GM12864 (cell line): ENCODE measurements around the gene USH2A.
A peak's percentile ranks its signal among the peaks of the same experiment; 100 is the strongest.

Experiments
- DNase-seq: peaks from one replicate; pipeline ENCODE4 v3.0.0-alpha.2; 2011; ENCODE audit warnings: low read depth
- H3K4me3 ChIP-seq: 2 replicates; pipeline ENCODE4 v1.5.1; 2011; ENCODE audit warnings: mild to moderate bottlenecking, low read depth, low read length, control low read depth
- TF ChIP-seq, protein P1 (sequence below): IDR thresholded peaks from 2 replicates; pipeline ENCODE4 v1.5.1; 2011; ENCODE audit warnings: low read depth, mild to moderate bottlenecking, moderate library complexity, low read length, control low read depth, inconsistent platforms; ENCODE audit errors: missing control alignments

Gene USH2A

DNA sequence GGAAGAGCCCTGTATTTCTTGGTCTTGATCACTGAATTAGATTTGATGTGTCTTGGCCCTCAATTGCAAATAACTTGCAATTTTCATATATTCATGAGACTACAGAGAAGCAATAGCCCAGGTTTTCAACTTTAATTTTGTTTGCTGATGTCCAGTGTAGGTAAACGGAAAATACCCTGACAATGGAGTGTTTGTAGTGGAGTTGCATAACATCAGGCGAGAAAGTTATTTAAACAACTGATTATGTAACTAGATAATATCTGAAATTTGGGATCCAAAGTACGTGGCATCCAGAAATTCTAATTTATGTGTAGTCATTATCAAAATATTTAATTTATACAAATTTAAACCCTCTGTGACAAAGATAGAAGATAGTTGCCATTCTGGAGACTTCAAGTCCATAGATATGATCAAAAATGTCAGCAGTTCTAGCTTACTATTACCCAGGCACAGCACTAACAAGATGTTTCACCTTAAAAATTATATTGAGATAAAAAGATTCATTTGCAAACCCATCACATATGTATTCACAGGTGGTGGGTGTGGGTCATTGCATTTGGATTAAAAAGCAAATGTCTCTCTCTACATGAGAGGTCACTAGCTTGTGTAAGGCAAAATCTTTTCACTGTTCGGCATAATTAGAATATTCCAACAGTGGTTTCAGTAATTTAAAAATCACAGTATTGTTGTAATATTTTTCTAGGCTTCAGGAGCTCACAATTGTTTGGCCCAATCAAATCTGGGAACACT lies 705.4 kb downstream of the USH2A start:
- DNase-seq = no peak

DNA sequence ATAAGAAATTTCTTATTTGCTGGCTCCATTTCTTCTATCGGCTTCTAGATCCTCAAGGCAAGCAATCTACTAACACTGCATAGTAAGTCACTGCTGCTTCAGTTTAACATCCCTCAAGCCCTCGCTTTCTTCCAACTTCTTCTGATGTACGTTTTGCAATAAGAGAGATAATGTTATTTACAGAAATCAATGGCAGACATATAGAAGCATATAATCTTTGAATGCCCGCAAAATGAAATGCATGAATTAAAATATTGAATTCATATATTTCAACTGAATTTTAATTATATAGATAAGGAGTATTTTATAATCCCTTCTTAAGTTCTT lies 712.4 kb downstream of the USH2A start:
- DNase-seq = no peak
- TF ChIP-seq, protein P1, sequence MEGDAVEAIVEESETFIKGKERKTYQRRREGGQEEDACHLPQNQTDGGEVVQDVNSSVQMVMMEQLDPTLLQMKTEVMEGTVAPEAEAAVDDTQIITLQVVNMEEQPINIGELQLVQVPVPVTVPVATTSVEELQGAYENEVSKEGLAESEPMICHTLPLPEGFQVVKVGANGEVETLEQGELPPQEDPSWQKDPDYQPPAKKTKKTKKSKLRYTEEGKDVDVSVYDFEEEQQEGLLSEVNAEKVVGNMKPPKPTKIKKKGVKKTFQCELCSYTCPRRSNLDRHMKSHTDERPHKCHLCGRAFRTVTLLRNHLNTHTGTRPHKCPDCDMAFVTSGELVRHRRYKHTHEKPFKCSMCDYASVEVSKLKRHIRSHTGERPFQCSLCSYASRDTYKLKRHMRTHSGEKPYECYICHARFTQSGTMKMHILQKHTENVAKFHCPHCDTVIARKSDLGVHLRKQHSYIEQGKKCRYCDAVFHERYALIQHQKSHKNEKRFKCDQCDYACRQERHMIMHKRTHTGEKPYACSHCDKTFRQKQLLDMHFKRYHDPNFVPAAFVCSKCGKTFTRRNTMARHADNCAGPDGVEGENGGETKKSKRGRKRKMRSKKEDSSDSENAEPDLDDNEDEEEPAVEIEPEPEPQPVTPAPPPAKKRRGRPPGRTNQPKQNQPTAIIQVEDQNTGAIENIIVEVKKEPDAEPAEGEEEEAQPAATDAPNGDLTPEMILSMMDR = no peak
- no peak overlapping the region for H3K4me3 ChIP-seq

More for the DNA sequence above, 705.4 kb downstream of the USH2A start:
- H3K4me3 ChIP-seq = no peak overlapping the region
- TF ChIP-seq, protein P1 = no peak

DNA sequence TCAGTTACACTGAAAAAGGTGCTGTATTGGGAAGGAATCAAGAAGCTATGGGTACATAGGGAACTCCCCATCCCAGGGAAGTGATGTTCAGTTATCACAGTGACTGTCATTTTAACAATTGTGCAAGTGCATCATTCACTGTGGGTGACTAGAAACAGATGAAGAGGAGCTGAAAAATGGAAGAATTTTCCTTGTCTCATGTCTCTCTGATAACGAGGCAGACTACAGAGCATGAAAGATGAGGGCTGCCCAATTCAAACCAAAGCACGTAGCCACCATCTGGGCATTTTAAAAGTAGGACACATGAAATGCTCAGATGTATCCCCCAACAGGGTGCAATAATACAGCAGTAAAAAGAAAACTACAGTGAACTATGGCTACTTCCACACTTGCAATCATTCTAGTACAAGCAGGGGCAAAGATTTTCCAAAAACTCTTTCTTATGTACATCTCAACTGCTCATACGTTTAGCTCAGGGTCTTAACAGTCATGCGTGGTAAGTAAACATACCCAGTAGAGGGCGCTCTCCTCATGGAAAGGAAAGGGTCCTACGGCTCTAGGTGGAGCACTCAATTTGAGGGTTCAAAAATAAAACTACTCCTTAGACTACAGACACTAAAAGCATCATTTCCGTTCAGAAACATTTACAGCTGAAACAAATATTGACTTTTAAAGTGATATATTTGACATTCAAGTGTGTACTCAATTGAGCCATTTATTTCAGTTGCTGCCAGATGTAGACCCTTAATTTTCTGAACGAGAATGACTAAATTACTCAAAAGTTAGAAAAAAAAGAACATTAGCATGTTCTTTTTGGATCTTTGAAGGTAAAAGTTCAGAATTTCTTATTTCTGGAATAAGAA lies 713.0 kb downstream of the USH2A start:
- no peak overlapping the region for H3K4me3 ChIP-seq
- TF ChIP-seq, protein P1 = peak; percentile 76
- peak; percentile 26 for DNase-seq

DNA sequence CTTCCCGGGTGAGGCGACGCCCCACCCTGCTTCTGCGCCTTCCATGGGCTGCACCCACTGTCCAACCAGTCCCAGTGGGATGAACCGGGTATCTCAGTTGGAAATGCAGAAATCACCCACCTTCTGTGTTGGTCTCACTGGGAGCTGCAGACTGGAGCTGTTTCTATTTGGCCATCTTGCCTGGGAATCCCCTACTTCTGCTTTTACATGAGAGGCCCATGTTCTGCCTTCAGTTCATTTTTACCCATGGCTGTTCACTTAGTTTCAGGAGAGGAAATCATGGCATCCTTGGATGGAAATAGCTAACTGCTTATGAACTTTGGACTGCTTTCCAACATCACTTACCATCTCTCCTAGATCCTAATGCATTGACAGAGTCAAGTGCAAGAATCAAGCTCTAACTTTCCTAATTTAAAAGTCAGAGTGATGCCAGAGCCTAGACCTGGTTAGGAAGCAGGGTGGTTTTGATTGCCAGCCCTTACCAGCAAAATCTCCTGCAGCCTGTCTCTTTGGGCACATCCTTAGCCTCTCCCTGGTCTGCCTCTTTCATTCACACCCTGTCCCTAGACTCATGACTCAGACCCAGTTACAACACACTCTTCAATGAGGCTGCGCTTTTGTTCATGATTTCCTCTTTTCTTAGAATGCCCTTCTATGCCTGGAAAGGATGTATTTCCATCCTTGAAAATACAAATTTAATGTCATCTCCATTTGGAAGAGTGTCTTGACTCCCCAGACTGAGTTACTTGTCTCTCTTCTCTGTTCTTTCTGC lies 719.0 kb downstream of the USH2A start:
- DNase-seq = no peak
- no peak overlapping the region for H3K4me3 ChIP-seq
- TF ChIP-seq, protein P1 = no peak

DNA sequence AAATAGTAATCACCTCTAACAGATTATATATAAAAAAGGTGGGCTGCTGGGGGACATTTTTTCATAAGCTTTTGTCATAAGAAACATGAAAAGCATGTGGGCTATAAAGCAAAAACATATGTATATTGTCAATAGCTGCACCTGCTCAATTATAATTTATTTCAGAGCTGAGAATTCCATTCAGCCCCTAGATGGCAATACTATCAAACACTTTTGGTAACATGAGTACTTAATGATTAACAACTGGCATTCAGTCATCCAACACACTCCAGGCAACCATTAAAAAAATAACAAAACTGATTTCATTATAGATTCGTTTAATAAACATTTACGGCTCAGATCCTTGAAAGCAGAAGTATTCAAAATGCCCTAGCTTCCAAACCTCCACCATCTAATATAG lies 741.0 kb downstream of the USH2A start:
- DNase-seq = no peak
- TF ChIP-seq, protein P1 = no peak
- no peak overlapping the region for H3K4me3 ChIP-seq

DNA sequence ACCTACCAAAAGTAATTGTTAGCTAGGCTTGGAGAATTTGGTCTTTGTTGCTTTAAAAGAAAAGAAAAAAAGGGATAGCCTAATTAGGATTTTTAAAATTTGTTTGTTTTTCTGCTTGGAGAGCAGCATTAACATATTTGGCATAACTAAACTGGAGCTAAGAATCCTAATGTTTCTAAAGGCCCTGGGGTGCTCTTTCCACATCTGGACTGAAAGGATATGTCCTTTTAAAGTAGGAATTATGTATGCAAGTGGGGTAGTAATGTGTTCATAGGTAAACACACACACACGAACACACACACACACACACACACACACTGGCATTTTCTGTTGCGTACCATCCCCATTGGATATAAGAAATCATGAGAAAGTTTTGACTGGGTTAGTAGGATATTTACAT lies 742.2 kb downstream of the USH2A start:
- no peak for DNase-seq
- TF ChIP-seq, protein P1 = no peak
- no peak overlapping the region for H3K4me3 ChIP-seq
